HT-29 (cell line): ENCODE data around the gene GPR158. TPM values are rescaled to one million over a fixed set of nuclear protein-coding genes. Genes with fewer than 3 reads are reported as not detected.
"Not testable (repeated sequence)": the region's sequence is repeated elsewhere in the genome, so short reads cannot be mapped to it uniquely, and the experiment has no call there.

ENCODE experiments used
- DNase-seq: peaks from one replicate; pipeline ENCODE4 v3.0.0-alpha.2; 2015; ENCODE audit warnings: low spot score
- total RNA-seq: library from RNA; depleted of rRNA; stranded (reverse); fragments of >200 nt; shearing (Covaris generic); gene quantifications from 2 replicates; pipeline ENCODE4 v1.2.3, GENCODE V29; 2014; rRNA removed

The GPR158 gene, protein sequence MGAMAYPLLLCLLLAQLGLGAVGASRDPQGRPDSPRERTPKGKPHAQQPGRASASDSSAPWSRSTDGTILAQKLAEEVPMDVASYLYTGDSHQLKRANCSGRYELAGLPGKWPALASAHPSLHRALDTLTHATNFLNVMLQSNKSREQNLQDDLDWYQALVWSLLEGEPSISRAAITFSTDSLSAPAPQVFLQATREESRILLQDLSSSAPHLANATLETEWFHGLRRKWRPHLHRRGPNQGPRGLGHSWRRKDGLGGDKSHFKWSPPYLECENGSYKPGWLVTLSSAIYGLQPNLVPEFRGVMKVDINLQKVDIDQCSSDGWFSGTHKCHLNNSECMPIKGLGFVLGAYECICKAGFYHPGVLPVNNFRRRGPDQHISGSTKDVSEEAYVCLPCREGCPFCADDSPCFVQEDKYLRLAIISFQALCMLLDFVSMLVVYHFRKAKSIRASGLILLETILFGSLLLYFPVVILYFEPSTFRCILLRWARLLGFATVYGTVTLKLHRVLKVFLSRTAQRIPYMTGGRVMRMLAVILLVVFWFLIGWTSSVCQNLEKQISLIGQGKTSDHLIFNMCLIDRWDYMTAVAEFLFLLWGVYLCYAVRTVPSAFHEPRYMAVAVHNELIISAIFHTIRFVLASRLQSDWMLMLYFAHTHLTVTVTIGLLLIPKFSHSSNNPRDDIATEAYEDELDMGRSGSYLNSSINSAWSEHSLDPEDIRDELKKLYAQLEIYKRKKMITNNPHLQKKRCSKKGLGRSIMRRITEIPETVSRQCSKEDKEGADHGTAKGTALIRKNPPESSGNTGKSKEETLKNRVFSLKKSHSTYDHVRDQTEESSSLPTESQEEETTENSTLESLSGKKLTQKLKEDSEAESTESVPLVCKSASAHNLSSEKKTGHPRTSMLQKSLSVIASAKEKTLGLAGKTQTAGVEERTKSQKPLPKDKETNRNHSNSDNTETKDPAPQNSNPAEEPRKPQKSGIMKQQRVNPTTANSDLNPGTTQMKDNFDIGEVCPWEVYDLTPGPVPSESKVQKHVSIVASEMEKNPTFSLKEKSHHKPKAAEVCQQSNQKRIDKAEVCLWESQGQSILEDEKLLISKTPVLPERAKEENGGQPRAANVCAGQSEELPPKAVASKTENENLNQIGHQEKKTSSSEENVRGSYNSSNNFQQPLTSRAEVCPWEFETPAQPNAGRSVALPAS (N-terminal part only)
- 0.83 and 3.1 TPM in 2 replicates for total RNA-seq

DNA sequence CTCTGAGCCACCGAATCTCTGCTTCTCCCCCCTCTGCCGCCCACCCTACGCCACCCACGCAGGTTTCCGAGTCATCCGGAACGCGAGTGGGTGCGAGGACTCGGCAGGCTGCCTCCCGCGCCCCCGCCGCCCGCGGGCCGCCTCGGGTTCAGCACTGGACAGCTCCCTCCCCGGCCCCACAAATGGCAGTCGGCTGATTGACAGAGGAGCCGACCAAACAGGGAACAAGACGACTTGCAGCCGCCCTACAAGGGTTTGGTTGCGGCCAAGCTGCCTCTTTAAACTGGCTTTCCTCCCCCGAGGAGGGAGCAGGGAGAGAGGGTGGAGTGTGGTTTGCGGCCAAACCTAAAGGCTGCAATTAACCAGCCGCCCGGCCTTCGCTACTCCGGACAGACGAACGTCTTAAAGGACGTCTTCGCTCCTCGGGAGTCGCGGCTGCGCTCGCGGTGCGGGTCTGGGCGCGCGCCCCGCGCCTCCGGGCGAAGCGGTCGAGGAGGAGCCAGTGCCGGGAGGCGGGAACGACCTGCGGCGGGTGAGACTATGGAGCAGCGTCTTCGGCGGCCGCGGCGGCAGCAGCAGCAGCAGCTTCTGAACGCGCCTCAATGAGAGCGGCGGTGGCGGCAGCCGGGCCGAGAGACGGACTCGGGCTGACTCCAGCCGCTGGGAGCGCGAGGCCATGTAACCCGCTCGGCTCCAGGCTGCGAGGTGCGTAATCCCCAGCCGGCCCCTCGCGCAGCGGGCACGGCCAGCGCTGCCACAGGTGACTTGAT is at the start of gene GPR158:
GPR158 (plus strand) TSS at position 541 of the 770 bp plus-strand sequence. CDS start 420 bp downstream, outside the sequence.
- peak; percentile 89 for DNase-seq

DNA sequence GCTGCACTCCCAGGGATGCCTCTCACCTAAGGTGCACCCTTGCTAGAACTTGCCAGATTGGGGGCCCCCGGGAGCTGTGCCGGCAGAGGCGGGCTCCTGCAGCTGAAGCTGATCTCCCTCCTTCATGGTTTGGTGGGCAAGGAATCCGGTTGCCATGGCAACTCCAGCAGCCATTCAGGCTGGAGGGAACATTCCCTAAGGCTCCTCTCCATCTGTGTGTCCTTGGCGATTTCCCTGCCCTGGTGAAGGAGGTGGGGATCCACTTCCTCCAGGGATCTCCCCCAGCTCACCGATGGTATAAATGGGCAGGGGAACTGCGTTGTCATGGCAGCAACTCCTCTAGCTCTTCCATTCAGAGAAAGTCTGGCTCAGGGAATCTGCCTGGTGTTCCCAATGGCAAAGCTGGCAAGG is 49.6 kb upstream of the GPR158 start:
- DNase-seq: no peak

DNA sequence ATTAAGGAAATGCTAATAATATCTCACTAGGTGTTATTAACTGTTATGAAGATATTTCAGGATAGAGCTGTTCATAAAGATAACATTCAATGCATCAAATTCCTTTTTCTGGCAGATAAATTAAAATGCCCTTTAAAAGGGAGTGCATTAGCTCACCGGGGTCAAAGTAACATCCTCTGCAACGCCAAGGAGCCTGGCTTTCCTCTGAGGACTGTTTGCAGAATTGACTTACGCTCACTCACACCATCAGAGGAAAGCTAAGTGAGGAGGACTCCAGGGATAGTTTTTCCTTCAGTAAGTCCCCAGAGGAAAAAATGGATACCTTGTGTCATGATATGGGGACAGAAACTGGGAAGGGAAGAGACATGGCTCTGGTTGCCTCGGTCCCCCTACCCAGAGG is 45.2 kb upstream of the GPR158 start:
- no peak for DNase-seq

DNA sequence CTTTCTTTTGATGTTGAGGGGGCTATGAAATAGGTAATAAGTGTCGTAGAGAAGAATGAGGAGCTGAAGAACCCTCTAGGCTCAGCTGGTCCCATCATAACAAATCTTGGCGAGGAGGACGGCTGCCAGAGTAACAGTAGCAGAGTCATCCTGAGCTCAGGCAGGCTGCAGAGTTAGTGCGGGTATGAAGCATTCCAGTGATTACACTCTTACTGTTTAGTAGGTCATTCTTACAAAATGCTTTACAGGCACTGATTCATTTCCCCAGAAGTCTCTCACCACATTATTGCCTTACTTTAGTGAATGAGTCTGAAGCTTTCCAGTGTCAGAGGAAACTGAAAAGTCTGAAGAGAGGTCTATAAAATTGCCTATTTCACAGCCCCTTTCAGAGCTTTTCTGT is 43.9 kb upstream of the GPR158 start:
- DNase-seq: no peak

DNA sequence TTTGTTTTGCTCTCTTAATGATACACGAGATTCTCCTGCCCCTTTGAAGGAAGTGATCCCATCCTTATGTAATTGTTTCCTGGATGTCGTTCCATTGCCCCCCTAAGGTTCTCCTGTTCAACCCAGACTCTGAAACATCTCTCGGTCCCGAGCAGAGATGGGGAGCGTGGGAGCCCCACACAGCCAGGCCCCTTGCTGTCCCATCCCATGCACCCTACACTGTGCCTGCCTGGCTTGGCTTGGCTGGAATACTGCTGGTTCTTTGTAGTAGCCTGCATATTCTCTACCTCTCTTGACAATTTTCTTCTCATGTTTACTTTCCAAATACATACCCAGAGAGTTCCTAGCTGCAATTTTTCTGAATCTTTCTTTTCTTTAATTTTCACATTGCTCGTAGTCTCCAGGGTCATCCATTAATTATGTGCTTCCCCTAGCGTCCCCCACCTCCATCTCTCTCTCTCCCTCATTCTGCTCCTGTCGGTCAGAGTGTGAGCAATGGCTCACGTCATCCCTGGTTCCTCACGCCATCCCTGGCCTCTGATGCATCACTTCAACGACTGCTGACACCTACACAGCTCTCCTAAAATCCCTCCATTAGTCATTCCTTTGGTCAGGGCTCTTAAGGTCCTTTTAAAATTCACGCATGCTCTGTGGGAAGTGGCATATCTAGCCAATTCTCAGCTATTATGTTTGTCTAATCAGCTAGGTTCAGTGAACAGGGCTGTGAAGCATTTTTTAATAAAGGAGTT is 32.5 kb upstream of the GPR158 start:
- DNase-seq: no peak

DNA sequence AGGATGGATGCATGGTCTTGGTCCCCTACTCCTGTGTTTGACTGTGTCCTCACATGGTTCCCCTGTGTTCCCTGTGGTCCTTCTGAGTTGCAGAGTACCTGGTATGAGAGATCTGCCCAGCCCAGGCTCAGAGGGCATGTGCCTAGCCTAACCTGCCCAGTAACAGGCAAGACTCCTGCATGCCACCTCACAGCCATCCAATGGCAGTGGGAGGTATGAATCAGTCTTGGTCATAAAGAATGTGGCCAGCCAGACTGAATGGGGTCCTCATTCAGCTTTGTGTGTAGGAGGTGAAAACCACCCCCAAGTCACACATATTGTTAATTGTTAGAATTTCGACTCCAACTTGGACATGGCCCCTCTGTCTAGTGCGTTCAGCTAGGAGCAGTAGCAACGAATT is 17.2 kb upstream of the GPR158 start:
- no peak for DNase-seq

DNA sequence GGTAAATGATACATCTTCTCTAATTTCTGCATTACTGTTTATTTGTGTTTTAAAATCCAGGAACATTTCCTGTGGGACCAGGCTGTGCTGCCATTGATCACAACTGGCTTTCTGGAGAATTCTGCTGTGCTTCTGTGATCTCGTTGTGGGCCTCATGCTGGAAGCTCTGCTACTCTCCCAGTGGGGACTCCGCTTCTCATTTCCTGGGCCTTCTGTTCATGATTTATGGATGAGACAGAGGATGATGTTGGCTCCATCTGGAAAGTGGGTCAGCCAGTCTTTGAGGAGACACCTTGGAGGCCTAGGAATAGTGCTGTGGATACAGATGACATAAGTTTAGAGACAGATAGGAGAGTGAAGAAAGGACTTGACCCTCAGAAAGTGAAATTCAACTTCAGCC is 15.2 kb upstream of the GPR158 start:
- DNase-seq: no peak

DNA sequence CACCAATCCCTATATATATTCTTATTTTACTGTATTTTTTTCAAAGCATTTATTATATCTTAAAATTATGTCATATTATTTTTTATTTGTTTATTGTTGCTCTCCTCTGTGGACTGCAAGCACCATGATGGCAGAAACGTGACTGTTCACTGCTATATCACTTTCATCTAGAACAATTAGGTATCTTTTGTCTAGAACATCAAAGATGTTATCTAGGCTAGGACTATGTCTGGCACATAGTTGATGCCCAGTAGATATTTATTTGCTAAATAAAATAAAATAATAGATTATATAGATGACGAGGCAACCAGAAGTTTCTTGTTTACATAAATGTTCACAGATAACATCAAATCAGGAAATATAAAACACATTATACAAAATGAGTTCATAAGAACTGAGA is 12.4 kb upstream of the GPR158 start:
- no peak for DNase-seq

DNA sequence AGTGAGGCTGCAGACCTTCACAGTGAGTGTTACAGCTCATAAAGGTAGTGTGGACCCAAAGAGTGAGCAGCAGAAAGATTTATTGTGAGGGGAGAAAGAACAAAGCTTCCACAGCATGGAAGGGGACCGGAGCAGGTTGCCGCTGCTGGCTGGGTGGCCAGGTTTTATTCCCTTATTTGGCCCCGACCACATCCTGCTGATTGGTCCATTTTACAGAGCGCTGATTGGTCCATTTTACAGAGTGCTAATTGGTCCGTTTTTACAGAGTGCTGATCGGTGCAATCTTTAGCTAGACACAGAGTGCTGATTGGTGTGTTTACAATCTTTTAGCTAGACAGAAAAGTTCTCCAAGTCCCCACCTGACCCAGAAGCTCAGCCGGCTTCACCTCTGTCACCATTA is 11.3 kb upstream of the GPR158 start:
- not testable (repeated sequence) for DNase-seq

DNA sequence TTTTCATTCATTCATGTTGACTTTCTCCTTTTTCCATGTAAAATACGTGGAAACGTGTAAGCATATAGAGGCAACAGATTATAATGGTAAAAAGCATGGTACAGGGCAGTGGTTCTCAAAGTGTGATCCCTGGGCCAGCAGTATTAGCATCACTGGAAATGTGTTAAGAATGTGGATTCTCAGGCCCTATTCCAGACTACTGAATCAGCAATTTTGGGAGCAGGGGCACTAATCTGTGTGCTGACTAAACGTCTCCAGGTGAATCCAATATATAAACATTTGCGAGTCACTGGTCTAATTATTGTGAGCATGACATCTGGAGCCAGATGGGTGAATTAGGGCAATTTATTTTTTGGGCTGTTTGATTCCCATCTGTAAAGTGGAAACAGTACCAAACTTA is 5.1 kb upstream of the GPR158 start:
- no peak for DNase-seq

DNA sequence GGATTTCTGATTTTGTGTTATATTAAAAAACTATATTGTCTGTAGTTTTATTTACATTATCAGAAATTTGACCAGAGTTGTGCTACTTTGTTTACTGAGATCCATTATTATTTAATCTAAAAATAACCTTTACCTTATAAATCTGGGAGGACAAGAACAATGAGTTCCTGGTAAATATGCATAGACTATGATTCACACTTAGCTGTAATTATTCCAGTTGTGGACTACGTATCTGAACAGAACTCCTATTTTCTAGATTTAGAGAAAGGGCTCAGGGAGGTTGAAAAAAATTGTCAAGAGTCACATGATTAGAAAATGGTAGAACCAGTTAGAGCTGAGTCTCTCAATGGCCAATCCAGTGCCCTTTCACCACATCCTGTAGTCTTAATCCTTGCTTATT is 4.2 kb upstream of the GPR158 start:
- DNase-seq: no peak

DNA sequence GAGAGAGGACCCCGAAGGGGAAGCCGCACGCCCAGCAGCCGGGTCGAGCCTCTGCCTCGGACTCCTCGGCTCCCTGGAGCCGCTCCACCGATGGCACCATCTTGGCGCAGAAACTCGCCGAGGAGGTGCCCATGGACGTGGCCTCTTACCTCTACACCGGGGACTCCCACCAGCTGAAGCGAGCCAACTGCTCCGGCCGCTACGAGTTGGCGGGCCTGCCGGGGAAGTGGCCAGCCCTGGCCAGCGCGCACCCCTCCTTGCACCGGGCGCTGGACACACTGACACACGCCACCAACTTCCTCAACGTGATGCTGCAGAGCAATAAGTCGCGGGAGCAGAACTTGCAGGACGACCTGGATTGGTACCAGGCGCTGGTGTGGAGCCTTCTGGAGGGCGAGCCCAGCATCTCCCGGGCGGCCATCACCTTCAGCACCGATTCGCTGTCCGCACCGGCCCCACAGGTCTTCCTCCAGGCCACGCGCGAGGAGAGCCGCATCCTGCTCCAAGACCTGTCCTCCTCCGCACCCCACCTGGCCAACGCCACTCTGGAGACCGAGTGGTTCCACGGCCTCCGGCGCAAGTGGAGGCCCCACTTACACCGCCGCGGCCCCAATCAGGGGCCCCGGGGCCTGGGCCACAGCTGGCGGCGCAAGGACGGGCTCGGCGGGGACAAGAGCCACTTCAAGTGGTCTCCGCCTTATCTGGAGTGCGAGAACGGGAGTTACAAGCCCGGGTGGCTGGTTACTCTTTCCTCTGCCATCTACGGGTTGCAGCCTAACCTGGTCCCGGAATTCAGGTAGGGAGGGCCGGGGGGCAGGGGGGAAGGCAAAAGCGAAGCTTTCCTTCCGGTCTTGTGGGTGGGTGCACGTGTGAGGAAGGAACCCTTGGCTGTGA is 973 bp downstream of the GPR158 start:
- no peak for DNase-seq

DNA sequence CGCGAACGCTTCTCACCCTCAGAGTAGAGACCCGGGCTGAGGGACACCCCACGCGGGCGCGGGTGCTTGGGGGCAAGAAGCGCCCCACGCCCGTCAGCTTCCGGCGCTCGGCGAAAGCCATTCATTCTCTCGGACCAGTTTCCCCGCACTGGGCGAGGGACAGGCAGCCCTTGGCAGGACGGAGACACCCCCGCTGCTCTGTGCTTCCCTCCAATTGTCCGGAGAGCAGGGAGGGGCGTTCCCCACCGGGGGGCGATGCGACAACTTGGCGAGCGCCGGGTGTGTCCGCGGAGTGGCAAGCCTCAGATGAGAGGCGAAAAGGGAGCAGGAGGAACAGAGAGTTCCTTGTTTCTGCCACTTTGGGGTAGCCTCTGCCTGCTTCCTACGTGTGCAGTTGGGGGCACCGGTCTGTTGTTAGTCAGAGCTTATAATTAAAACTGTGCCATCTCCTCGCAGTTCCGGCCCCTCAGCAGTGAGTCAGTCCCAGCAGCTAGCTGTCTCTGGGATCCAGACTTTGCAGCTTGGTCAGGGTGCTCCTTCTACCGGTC is 1.7 kb downstream of the GPR158 start:
- no peak for DNase-seq

DNA sequence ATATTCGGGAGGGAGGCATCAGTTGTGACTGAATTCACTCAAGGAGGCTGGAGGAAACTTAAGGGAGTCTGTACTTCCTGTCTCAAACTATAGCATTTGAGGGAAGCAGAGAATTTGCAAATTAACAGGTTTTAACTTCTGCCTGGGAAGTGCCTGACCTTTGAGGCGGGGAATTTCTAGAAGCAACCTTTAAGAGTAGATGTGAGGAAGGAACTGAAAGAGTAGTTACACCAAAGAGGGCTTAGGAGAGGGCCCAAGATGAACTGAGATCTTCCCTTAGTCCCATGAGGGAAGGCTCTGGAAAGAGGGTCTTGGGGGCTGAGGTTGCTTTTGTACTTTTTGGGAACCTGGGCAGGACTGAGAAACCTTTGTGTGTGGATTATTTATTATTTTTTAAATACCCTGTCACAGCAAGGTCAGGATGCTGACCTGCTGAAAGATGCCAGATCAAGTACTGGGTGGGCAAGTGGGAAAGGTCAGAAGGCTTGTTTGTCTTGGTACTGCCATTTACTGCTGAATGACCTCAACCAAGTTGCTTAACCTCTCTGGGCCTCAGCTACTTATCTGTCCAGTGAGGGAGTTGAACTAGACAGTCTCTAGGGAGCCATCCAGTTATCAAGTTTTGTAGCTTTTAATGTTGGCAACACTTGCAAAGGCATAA is 2.4 kb downstream of the GPR158 start:
- DNase-seq: no peak

DNA sequence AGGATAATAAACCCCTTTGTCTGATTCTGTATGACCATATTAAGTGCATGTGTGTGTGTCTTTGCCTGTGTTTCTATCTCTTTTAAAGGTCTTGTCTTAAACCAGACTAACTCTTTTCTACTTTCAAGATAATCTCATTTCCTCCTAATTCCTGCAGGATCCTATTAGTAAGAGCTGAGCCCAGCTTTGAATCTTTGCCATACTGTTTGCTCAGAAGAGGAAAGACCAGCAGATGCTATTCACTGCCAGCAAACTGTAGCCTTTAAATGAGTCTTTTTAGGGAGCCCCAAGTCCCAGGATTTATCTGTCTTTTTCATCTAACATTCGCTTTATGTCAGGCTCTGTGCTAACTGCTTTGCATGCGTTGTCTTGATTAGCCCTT is 2.9 kb downstream of the GPR158 start:
- no peak for DNase-seq

DNA sequence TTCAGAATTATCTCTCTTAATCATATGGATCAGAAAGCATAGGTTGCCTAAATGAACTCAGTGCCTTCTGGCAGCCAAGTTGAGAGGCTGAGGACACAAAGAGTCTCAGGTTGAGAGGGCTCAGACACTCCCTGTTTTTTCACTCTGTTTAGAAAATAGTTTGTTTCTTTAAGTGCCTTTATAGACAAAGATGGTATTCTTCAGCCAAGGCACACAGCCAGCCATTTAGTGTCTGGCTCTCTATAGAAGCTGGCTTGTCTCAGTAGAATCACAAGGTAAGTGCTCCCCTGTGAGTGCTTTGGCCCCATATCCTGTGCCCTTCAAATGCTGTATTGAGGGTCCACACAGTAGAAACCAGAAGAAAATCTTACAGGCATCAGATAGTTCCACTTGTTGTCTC is 3.6 kb downstream of the GPR158 start:
- DNase-seq: no peak

DNA sequence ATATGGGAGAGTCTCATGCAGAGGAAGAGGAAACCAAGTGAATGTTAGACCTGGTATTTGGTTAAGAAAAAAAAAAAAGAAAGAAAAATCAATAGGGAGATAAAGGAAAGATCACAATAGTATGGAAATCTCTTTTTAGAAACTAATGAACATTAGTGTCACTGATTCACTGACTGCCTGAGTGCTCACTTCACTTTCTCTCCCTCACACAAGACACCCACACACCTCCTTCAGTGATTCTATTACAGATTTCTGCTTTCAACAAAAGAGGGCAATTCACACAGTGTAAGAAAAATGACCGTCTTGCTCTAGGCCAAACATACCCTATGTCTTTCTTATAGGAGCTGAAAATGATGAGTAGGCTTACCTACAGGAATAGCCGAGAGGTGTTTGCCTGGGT is 6.0 kb downstream of the GPR158 start:
- DNase-seq: no peak

DNA sequence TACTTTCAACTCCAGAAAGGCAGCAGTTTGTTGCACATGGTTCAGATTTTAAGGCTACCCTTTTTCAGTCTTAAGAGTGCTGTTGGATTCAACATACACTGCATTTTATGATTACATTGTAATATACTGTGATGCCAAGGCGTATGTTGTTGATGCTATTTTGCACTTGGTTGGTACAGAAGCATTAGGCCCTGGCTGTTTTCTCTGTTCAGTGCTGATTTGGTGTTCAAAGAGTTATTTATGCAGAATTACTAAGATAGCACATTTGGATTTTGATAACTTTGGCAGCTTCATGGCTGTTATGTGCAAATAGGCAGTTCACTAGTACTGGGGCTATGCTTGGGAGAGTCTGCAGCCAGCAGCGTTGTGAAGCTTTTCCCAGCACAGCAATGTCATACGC is 7.8 kb downstream of the GPR158 start:
- DNase-seq: no peak
